Uterus (tissue), 2 donors: Measurements from ENCODE around the gene TUBA3C.

Experiments
- CTCF ChIP-seq, 4 experiments: fragments of 200-600 bp in 2 of 4; fragments of 450-650 bp in 2 of 4; sonication (generic) in 2 of 4; IDR thresholded peaks; one replicate each; pipeline ENCODE4 v1.5.1; 2016 to 2019; ENCODE audit warnings: antibody characterized with exemption in 4 of 4, mild to moderate bottlenecking in 2 of 4, moderate library complexity in 1 of 4
- POLR2A ChIP-seq, 2 donors: fragments of 450-650 bp; IDR thresholded peaks; one replicate each; pipeline ENCODE4 v1.6.1; 2016; ENCODE audit warnings: antibody characterized with exemption in 2 of 2, mild to moderate bottlenecking in 1 of 2, moderate library complexity in 1 of 2

DNA sequence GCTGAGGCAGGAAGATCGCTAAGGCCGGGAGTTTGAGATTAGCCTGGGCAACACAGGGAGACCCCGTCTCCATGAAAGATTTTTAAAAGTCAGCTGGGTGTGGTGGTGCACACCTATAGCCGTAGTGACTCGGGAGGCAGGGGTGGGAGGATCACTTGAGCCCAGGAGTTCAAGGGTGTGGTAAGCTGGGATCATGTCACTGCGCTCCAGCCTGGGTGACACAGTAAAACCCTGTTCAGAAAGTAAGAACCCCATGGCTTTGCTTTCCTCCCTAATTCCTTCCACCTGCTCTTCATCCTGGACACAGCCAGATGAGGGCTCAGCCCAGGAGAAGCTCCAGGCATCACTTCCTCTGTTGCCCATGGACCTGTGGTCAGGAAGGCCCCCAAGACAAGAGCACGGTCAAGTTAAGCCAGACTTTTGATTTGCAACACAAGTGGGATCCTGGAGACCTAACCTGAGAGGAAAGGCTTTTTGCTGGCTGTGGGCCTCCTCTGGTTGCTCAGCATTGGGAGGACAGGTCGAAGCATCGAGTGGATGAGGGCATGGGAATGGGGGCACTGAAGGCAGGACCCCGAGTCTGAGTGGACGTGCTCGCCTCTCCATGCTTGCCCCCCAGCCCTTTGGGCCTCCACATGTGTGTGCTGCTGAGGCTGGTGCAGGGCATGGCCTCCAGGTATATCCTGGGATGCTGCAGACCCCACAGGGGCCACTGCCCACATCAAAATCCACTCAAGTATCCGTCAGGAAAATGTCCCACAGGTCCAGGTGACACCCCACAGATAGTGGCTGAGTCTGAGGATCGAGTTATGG lies 25.4 kb downstream of the TUBA3C start:
- TF ChIP-seq CTCF (IDR thresholded peaks at IDR 0.05) (no peak), POLR2A (IDR thresholded peaks at IDR 0.05) (no peak)
